ENCODE results near the gene TNFRSF21.

DNA sequence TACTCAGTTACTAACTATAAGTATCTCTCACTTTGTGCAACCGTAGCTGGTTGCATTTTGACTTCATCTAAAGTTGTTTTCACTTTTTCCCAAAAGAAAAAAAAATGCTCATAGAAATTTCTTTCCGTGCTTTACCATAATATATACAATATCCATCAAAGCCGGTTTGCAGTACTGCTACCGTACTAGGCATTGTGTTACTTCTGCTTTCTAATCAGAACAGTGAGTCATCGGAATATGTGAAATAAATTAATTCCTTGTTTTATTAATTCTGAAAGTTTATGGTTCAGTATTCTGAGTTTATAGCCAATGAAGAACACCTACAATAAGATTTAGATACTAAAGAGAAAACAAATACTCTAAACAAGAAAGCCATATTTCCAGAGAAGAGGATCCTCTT is 72.5 kb downstream of the TNFRSF21 start:
- TF ChIP-seq RFX1 (IDR thresholded peaks at IDR 0.05) (no peak), ZFP30 (CRISPR knock-in tag; IDR thresholded peaks at IDR 0.05; ENCODE audit: borderline replicate concordance) (no peak), ZBTB34 (CRISPR knock-in tag; IDR thresholded peaks at IDR 0.05) (no peak), POLR2AphosphoS5 (IDR thresholded peaks at IDR 0.05; ENCODE audit: control insufficient read depth, insufficient read depth, low read depth, low read length) (no peak), RB1 (IDR thresholded peaks at IDR 0.05; ENCODE audit: low read depth) (no peak), CBX8 (IDR thresholded peaks at IDR 0.05; ENCODE audit: borderline replicate concordance, extremely low read depth, low read depth, low read length, poor library complexity, severe bottlenecking) (no peak)
- TF ChIP-seq, protein P1, sequence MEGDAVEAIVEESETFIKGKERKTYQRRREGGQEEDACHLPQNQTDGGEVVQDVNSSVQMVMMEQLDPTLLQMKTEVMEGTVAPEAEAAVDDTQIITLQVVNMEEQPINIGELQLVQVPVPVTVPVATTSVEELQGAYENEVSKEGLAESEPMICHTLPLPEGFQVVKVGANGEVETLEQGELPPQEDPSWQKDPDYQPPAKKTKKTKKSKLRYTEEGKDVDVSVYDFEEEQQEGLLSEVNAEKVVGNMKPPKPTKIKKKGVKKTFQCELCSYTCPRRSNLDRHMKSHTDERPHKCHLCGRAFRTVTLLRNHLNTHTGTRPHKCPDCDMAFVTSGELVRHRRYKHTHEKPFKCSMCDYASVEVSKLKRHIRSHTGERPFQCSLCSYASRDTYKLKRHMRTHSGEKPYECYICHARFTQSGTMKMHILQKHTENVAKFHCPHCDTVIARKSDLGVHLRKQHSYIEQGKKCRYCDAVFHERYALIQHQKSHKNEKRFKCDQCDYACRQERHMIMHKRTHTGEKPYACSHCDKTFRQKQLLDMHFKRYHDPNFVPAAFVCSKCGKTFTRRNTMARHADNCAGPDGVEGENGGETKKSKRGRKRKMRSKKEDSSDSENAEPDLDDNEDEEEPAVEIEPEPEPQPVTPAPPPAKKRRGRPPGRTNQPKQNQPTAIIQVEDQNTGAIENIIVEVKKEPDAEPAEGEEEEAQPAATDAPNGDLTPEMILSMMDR (IDR thresholded peaks at IDR 0.05 in 2 of 3, conservative IDR thresholded peaks at IDR 0.05 in 1 of 3; ENCODE audit: insufficient read depth in 2 of 3, low read depth in 1 of 3, low read length in 3 of 3) = no peak
- TF ChIP-seq, protein P2, sequence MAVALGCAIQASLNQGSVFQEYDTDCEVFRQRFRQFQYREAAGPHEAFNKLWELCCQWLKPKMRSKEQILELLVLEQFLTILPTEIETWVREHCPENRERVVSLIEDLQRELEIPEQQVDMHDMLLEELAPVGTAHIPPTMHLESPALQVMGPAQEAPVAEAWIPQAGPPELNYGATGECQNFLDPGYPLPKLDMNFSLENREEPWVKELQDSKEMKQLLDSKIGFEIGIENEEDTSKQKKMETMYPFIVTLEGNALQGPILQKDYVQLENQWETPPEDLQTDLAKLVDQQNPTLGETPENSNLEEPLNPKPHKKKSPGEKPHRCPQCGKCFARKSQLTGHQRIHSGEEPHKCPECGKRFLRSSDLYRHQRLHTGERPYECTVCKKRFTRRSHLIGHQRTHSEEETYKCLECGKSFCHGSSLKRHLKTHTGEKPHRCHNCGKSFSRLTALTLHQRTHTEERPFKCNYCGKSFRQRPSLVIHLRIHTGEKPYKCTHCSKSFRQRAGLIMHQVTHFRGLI (CRISPR knock-in tag; IDR thresholded peaks at IDR 0.05) = no peak
